H1 (cell line): ENCODE data around the gene TMEM156. TPM values are rescaled to one million over a fixed set of nuclear protein-coding genes. Genes with fewer than 3 reads are reported as not detected.

Experiments
- CTCF ChIA-PET: fragments of 300-600 bp; sonication (Branson Sonifier 250); formaldehyde crosslinking; loops from one replicate; lab custom pipeline; 2021; ENCODE audit not compliant: partially characterized antibody; lab: Charles Lee
- POLR2A ChIA-PET: fragments of 300-600 bp; sonication (Branson Sonifier 250); formaldehyde crosslinking; loops from one replicate; lab custom pipeline; 2021; ENCODE audit warnings: inconsistent platforms; ENCODE audit not compliant: partially characterized antibody; lab: Charles Lee
- DNase-seq, 2 experiments: peaks; one replicate each; pipeline versions ENCODE4 v3.0.0 to v3.0.0-alpha.2; 2010 to 2022; ENCODE audit warnings: low spot score in 2 of 2, low read depth in 1 of 2, mixed read lengths in 1 of 2
- FAIRE-seq: peaks from 2 replicates; lab custom pipeline; 2011; peaks lifted over from hg19 to GRCh38; lab: Jason Lieb, UNC
- H2AFZ ChIP-seq: 2 replicates; pipeline ENCODE4 v1.8.1; 2012; ENCODE audit warnings: low read length, inconsistent platforms
- H2AK5ac ChIP-seq: 2 replicates; pipeline ENCODE4 v1.6.1; 2013; ENCODE audit warnings: low read depth, low read length
- H2BK120ac ChIP-seq: replicated peaks from 2 replicates; pipeline ENCODE3; 2013; ENCODE audit warnings: low read depth, low read length, inconsistent platforms
- H2BK12ac ChIP-seq: 2 replicates; pipeline ENCODE4 v1.6.1; 2013; ENCODE audit warnings: low read depth, low read length
- H2BK15ac ChIP-seq: 2 replicates; pipeline ENCODE4 v1.6.1; 2013; ENCODE audit warnings: low read length
- H2BK20ac ChIP-seq: 2 replicates; pipeline ENCODE4 v1.6.1; 2013; ENCODE audit warnings: low read length
- H2BK5ac ChIP-seq: 2 replicates; pipeline ENCODE4 v1.6.1; 2013; ENCODE audit warnings: low read depth, low read length
- H3K14ac ChIP-seq: 2 replicates; pipeline ENCODE4 v1.6.1; 2013; ENCODE audit warnings: inconsistent platforms; ENCODE audit not compliant: insufficient read length
- H3K18ac ChIP-seq: 2 replicates; pipeline ENCODE4 v1.6.1; 2013; ENCODE audit warnings: low read length; ENCODE audit errors: extremely low read depth
- H3K23ac ChIP-seq: 2 replicates; pipeline ENCODE4 v1.6.1; 2013; ENCODE audit warnings: inconsistent platforms; ENCODE audit not compliant: insufficient read length
- H3K23me2 ChIP-seq: 2 replicates; pipeline ENCODE4 v1.6.1; 2013; ENCODE audit warnings: low read depth, low read length
- H3K27ac ChIP-seq: 2 replicates; pipeline ENCODE4 v1.6.1; 2011; ENCODE audit warnings: low read depth, low read length, inconsistent platforms
- H3K27me3 ChIP-seq, 4 experiments: replicated peaks in 1 of 4; 1 replicate in 1 of 4; 2 replicates in 3 of 4; pipeline versions ENCODE4 v1.6.1 to v1.8.1; 2011 to 2013; ENCODE audit warnings: low read length in 3 of 4, mild to moderate bottlenecking in 3 of 4, inconsistent platforms in 2 of 4, mixed read lengths in 2 of 4, moderate library complexity in 1 of 4; ENCODE audit not compliant: control insufficient read depth in 3 of 4, insufficient read depth in 3 of 4; ENCODE audit errors: extremely low read depth in 1 of 4
- H3K36me3 ChIP-seq, 4 experiments: 2 replicates each; pipeline versions ENCODE4 v1.6.1 to v1.8.1; 2011 to 2013; ENCODE audit warnings: mild to moderate bottlenecking in 4 of 4, low read length in 3 of 4, moderate library complexity in 2 of 4, control low read depth in 1 of 4, inconsistent platforms in 1 of 4; ENCODE audit not compliant: insufficient read depth in 4 of 4, control insufficient read depth in 2 of 4
- H3K4ac ChIP-seq: replicated peaks from 2 replicates; pipeline ENCODE3; 2013; ENCODE audit warnings: low read length, low read depth, mixed read lengths, inconsistent platforms; ENCODE audit not compliant: insufficient read length
- H3K4me1 ChIP-seq, 4 experiments: replicated peaks in 1 of 4; 1 replicate in 1 of 4; 2 replicates in 3 of 4; pipeline versions ENCODE4 v1.6.1 to v1.8.1; 2011 to 2013; ENCODE audit warnings: low read length in 3 of 4, inconsistent platforms in 2 of 4, mixed read lengths in 1 of 4; ENCODE audit not compliant: insufficient read depth in 4 of 4, control insufficient read depth in 3 of 4
- H3K4me2 ChIP-seq, 2 experiments: 2 replicates each; pipeline versions ENCODE4 v1.6.1 to v1.8.1; 2011 to 2013; ENCODE audit warnings: low read depth in 2 of 2, low read length in 2 of 2, control low read depth in 1 of 2, inconsistent platforms in 1 of 2, mild to moderate bottlenecking in 1 of 2; ENCODE audit not compliant: insufficient read depth in 1 of 2
- H3K4me3 ChIP-seq, 4 experiments: fragments of 200-600, 300-600 bp in 1 of 4; sonication (generic), shearing (Covaris generic), sonication (Bioruptor Twin) in 1 of 4; 2 replicates each; pipeline versions ENCODE4 v1.5.1 to v1.8.1; 2011 to 2016; ENCODE audit warnings: low read length in 4 of 4, low read depth in 3 of 4, control low read depth in 2 of 4, inconsistent platforms in 2 of 4, mild to moderate bottlenecking in 2 of 4, mixed read lengths in 1 of 4, moderate library complexity in 1 of 4; ENCODE audit not compliant: insufficient read depth in 2 of 4; ENCODE audit errors: extremely low read depth in 1 of 4
- H3K56ac ChIP-seq: replicated peaks from 2 replicates; pipeline ENCODE3; 2013; ENCODE audit warnings: low read depth, mild to moderate bottlenecking, mixed read lengths, low read length, inconsistent platforms; ENCODE audit not compliant: insufficient read length
- H3K79me1 ChIP-seq: 2 replicates; pipeline ENCODE4 v1.6.1; 2013; ENCODE audit warnings: low read depth, low read length, control low read depth
- H3K79me2 ChIP-seq, 2 experiments: 2 replicates each; pipeline versions ENCODE4 v1.6.1 to v1.8.1; 2012 to 2013; ENCODE audit warnings: low read length in 2 of 2, mild to moderate bottlenecking in 2 of 2, inconsistent platforms in 1 of 2; ENCODE audit not compliant: insufficient read depth in 2 of 2, control insufficient read depth in 1 of 2
- H3K9ac ChIP-seq, 4 experiments: replicated peaks in 1 of 4; 1 replicate in 1 of 4; 2 replicates in 3 of 4; pipeline versions ENCODE4 v1.6.1 to v1.8.1; 2011 to 2013; ENCODE audit warnings: low read depth in 3 of 4, low read length in 3 of 4, control low read depth in 2 of 4, mild to moderate bottlenecking in 2 of 4, moderate library complexity in 2 of 4, inconsistent platforms in 1 of 4; ENCODE audit errors: extremely low read depth in 1 of 4
- H3K9me3 ChIP-seq, 2 experiments: 2 replicates each; pipeline versions ENCODE4 v1.6.1 to v1.8.1; 2012 to 2013; ENCODE audit warnings: mild to moderate bottlenecking in 2 of 2, moderate library complexity in 2 of 2, control low read depth in 1 of 2, inconsistent platforms in 1 of 2, low read depth in 1 of 2, low read length in 1 of 2, mixed read lengths in 1 of 2; ENCODE audit not compliant: insufficient read depth in 2 of 2
- H4K20me1 ChIP-seq, 2 experiments: replicated peaks in 1 of 2; 2 replicates each; pipeline versions ENCODE3 to v1.8.1; 2011 to 2013; ENCODE audit warnings: inconsistent platforms in 2 of 2, low read length in 2 of 2, mild to moderate bottlenecking in 1 of 2; ENCODE audit not compliant: insufficient read depth in 2 of 2, control insufficient read depth in 1 of 2
- H4K5ac ChIP-seq: 2 replicates; pipeline ENCODE4 v1.6.1; 2013; ENCODE audit warnings: low read length, low read depth, mixed read lengths, inconsistent platforms; ENCODE audit not compliant: insufficient read length
- H4K8ac ChIP-seq: 2 replicates; pipeline ENCODE4 v1.8.0; 2013; ENCODE audit warnings: mild to moderate bottlenecking, moderate library complexity, low read length, inconsistent platforms; ENCODE audit not compliant: insufficient read depth; ENCODE audit errors: extremely low read depth
- H4K91ac ChIP-seq: replicated peaks from 2 replicates; pipeline ENCODE3; 2013; ENCODE audit warnings: low read length, mixed read lengths, inconsistent platforms; ENCODE audit not compliant: insufficient read length
- EP300 ChIP-seq, 2 experiments: IDR thresholded peaks; 1 replicate in 1 of 2; 2 replicates in 1 of 2; pipeline ENCODE4 v1.6.1; 2011 to 2012; ENCODE audit warnings: low read depth in 2 of 2, low read length in 2 of 2, mild to moderate bottlenecking in 2 of 2, borderline replicate concordance in 1 of 2, inconsistent platforms in 1 of 2, moderate library complexity in 1 of 2
- GABPA ChIP-seq: IDR thresholded peaks from 2 replicates; pipeline ENCODE4 v1.6.1; 2011; ENCODE audit warnings: mild to moderate bottlenecking, low read length, moderate library complexity, borderline replicate concordance; ENCODE audit not compliant: insufficient read depth
- PHF8 ChIP-seq: fragments of 200-600 bp; sonication (generic); conservative IDR thresholded peaks from 2 replicates; pipeline ENCODE4 v1.7.1; 2012; ENCODE audit warnings: low read depth, mild to moderate bottlenecking, inconsistent platforms, low read length, moderate library complexity
- TAF1 ChIP-seq: IDR thresholded peaks from 2 replicates; pipeline ENCODE4 v1.6.1; 2011; ENCODE audit warnings: mild to moderate bottlenecking, low read depth, low read length
- TCF12 ChIP-seq: IDR thresholded peaks from 2 replicates; pipeline ENCODE4 v1.6.1; 2011; ENCODE audit warnings: low read depth, mild to moderate bottlenecking, low read length
- WGBS, 2 experiments: shearing (Covaris generic) in 1 of 2; methylation state at CpG; one replicate each; pipeline versions ENCODE4 v1.1.6 to v1.1.7; 2013 to 2015; ENCODE audit warnings: low lambda C conversion rate in 2 of 2, mixed read lengths in 2 of 2, inconsistent platforms in 1 of 2, low coverage in 1 of 2, missing lambda C conversion rate in 1 of 2; ENCODE audit not compliant: insufficient replicate concordance in 2 of 2, insufficient coverage in 1 of 2, insufficient read length in 1 of 2; ENCODE audit errors: extremely low coverage in 1 of 2, missing lambda C conversion rate in 1 of 2; 5-methylcytosine and 5-hydroxymethylcytosine counted together
- polyA plus RNA-seq, 7 experiments: library from polyadenylated mRNA; depleted of rRNA in 3 of 7; stranded (reverse) in 5 of 7; unstranded in 2 of 7; fragments of >200 nt in 5 of 7; fragments of 200-250 nt in 2 of 7; gene quantifications; 1 replicate in 5 of 7; 2 replicates in 1 of 7; 4 replicates in 1 of 7; pipeline versions ENCODE4 v1.2.1 to v1.2.3, GENCODE V29; 2011 to 2013; ENCODE audit warnings: missing spikeins in 2 of 7, mixed read lengths in 2 of 7
- total RNA-seq: library from RNA; stranded (reverse); fragmentation: NEBNext Ultra II Directional; extraction: Animal tissue kit (Norgen Biotek cat#: 25700); gene quantifications from 2 replicates; pipeline ENCODE4 v1.2.1, GENCODE V29; 2021

Gene TMEM156
- total and polyA plus RNA-seq, 2 of the 8 experiments (the other 6 are each of a cell fraction or from before 2014, with no cell fraction given), result not detected

GRCh38 chr4:38983291-38983690, 48.9 kb downstream of the TMEM156 start:
- 87% methylated on average over 6 of the region's 6 CpGs; no CpG with 5 or more reads in 1 of the 2 experiments for WGBS, 2 experiments
- Histone ChIP-seq H3K9ac (no peak overlapping the region), H3K4me2 (no peak overlapping the region), H2BK20ac (no peak overlapping the region), H2BK12ac (no peak overlapping the region), H3K79me1 (no peaks in the 10 kb centered on the region), H2AFZ (peak overlapping the region; percentile 59; the same call in 1 of the 2 replicates), H3K27ac (no peak overlapping the region), H4K5ac (no peak overlapping the region), H3K36me3 (no peaks in the 10 kb centered on the region), H4K8ac (no peak overlapping the region), H3K4ac (no peak overlapping the region), H2AK5ac (no peak overlapping the region), H3K79me2 (no peaks in the 10 kb centered on the region), H2BK120ac (no peak overlapping the region), H3K23ac (no peak overlapping the region), H3K23me2 (no peaks in the 10 kb centered on the region), H3K27me3 (no peaks in the 10 kb centered on the region), H4K91ac (no peak overlapping the region), H3K56ac (no peak overlapping the region), H2BK15ac (no peak overlapping the region), H3K4me1 (no peaks in the 10 kb centered on the region; a peak in 1 of 7 replicates), H3K14ac (no peak overlapping the region), H3K9me3 (no peaks in the 10 kb centered on the region), H2BK5ac (no peak overlapping the region), H3K18ac (no peak overlapping the region), H3K4me3 (no peak overlapping the region), H4K20me1 (no peaks in the 10 kb centered on the region)
- ChIA-PET POLR2A (no interaction called here), CTCF (no interaction called here)
- DNase-seq, result no peak
- FAIRE-seq, result no peak
- TF ChIP-seq GABPA (no peak), TCF12 (no peak), TAF1 (no peak), PHF8 (no peak), EP300 (IDR thresholded peaks at IDR 0.05; ENCODE audit: borderline replicate concordance in 1 of 2, low read depth in 2 of 2, low read length in 2 of 2) (no peak)
